HG03196 (cell line): Measurements from ENCODE around the gene TMED4.
A peak's percentile ranks its signal among the peaks of the same experiment; 100 is the strongest.
"Not testable (repeated sequence)": the region's sequence is repeated elsewhere in the genome, so short reads cannot be mapped to it uniquely, and the experiment has no call there.

Experiments
- ATAC-seq: cut with Tn5 transposase; IDR thresholded peaks from one replicate; pipeline ENCODE4 v1.9.1; 2021; ENCODE audit not compliant: unreplicated experiment

Gene TMED4

DNA sequence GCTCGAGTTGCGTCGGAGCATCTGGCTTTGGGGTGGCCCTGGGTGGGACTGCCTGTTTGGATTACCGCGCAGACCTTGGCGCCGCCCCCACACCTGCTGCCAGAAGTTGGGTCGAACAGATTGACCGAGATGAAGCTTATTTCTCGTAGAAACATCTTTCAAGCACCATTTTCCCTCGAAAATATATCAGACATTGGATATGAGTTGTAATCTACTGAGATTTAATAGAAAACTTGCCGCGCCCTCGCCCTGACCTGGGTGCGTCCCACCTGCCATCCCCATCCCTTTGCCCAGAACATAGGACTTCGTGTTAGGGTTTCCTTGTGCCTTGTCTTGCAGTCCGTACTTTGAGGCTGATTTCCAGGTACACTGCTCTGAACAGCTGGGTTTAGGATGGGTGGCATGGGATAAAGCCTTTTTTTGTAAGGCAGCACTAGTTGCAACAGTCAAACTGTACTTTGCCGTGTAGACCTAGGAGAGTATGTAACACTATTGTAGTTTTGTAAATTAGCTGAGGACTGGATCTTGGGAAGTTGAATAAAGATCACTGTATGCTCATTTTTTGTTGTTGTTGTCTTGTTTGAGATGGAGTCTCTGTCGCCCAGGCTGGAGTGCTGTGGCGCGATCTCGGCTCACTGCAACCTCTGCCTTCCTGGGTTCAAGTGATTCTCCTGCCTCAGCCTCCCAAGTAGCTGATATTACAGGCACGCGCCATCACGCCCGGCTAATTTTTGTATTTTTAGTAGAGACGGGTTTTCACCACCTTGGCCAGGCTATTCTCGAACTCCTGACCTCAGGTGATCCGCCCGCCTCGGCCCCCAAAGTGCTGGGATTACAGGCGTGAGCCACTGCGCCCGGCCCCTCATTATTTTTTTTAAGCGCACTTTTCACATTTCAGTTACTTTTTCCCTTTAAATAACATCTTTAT lies 25.4 kb upstream of the TMED4 start:
- no peak for ATAC-seq

DNA sequence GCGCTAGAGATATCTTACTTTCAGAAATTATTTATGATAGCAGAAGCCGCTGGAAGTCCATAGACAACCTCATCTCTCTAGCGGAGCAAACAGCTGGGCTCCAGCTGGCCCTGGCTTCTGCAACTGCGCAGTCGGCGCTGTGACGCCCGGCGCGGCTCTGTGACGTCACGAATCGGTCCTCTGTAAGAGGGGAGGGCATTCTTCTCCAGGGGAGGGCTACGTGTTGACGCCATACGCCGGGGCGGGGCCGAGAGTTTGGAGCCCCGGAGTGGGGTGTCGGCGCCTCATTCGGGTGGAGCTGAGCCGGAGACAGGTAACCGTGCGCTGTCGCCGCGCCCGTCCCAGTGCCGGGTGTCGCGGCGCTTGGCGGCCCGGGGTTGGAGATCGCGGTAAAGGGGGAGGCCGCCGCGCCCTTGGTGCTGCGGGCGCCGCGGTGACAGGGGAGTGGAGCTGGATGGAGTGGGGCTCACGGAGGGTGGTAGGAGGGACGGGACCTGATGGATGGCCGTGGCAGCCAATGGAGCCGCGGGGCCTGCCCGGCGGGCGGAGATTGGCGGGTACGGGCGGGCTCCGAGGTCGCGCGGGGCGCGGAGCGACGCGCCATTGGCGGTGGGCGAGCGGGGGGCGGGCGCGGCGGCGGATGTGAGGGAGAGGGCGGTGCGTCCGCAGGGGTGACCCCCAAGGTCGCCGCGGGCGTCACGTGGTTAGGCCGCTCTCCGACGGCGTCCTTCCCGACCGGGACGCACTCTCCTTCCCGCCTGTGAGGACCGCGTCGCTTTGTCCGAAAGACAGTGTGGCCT lies 24.5 kb upstream of the TMED4 start, which contains the start of gene OGDH:
Gene OGDH, plus strand, starts transcription at position 287 of the 800 bp plus-strand sequence. CDS start 17,717 bp downstream, outside the sequence.
- ATAC-seq, result peak; percentile 94

DNA sequence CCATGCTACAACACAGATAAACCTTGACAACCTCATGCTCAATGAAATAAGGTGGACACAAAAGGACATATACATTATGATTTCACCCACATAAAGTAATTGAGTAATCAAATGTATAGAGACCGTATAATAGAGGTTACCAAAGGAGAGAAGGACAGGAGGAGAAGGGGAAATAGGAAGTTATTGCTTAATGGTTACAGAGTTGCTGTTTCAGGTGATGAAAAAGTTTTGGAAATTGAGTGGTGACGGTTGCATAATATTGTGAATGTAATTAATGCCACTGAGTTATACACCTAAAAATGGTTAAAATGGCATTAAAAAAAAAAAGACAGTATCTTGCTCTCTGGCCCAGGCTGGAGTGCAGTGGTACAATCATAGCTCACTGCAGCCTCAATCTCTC lies 22.9 kb upstream of the TMED4 start:
- ATAC-seq, result no peak

DNA sequence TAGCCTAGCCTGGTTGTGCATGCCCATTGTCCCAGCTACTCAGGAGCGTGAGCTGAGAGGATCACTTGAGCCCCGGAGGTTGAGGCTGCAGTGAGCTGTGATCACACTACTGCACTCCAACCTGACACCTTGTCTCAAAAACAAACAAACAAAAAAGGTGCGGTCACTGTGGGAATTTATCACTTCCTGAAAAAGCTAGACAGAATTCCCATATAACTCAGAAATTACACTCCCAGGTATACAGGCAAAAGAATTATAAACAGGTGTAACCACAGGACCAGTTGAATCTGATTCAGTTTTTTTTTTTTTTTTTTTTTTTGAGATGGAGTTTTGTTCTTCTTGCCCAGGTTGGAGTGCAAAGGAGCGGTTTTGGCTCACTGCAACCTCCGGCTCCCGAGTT lies 21.2 kb upstream of the TMED4 start:
- no peak for ATAC-seq

- no peak for ATAC-seq
These were observed 20.5 kb upstream of the TMED4 start for GRCh38 chr7:44602576-44602910.

- ATAC-seq, result no peak
These were observed 17.2 kb upstream of the TMED4 start for GRCh38 chr7:44599222-44599621.

GRCh38 chr7:44597181-44597580 lies 15.2 kb upstream of the TMED4 start:
- not testable (repeated sequence) for ATAC-seq

DNA sequence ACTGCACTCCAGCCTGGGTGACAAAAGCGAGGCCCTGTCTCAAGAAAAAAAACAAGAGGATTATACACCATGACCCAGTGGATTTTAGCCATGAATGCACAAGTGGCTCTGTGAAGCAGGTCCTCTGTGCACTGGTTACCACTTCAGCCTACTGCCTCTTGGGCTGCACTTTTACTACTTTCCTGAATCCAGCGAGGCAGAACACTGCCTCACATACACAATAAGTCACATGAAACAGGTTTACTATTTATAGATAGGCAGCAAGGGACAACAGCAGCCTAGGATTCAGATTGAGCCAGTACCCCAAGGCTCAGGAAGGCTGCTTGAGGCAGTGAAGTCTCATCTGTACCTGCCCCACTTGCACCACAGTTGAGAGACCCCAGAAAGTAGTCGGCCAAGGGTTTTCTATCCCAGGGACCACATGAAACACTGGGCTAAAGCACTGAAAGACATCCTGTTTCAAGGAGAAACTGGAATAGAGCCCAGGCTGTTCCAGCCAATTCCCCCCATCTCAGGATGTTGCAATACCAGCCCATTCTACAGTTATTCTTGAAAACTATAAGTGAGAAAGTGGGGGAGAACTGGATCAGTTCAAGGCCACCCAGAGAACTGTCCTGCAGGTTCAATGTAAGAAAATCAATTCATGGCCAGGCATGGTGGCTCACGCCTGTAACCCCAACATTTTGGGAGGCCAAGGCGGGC lies 14.1 kb upstream of the TMED4 start:
- ATAC-seq, result no peak

- ATAC-seq, result no peak
These were observed 8.9 kb upstream of the TMED4 start for GRCh38 chr7:44590910-44591309.

DNA sequence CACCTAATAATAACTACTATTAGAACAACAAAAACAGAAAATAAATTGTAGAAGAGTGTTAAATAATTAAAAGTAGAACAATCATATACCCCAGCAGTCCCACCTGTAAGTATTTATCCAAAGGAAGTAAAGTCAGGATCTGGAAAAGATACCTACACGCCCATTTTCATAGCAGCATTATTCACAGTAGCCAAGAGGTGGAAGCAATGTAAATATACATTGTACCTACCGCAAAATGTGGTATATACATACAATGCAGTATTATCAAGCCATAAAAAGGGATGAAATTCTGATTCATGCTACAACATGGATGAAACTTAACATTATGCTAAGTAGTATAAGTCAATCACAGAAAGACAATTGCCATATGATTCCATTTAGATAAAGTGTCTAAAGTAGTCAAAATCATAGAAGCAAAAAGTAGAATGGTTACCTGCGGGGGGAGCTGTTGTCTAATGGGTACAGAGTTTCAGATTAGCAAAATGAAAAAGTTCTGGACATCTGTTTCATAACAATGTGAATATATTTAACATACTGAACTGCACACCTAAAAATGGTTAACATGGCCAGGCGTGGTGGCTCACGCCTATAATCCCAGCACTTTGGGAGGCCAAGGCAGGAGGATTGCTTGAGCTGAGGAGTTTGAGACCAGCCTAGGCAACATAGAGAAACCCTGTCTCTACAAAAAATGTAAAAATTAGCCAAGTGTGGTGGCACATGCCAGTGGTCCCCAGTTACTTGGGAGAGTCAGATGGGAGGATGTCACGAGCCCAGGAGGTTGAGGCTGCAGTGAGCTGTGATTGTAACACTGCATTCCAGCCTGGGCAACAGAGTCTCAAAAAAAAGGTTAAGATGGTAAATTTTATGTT lies 6.0 kb upstream of the TMED4 start:
- peak; percentile 50 for ATAC-seq

GRCh38 chr7:44583146-44583865 lies 1.3 kb upstream of the TMED4 start:
- no peak for ATAC-seq

GRCh38 chr7:44580945-44581878 lies 819 bp downstream of the TMED4 start:
- peak; percentile 26 for ATAC-seq

DNA sequence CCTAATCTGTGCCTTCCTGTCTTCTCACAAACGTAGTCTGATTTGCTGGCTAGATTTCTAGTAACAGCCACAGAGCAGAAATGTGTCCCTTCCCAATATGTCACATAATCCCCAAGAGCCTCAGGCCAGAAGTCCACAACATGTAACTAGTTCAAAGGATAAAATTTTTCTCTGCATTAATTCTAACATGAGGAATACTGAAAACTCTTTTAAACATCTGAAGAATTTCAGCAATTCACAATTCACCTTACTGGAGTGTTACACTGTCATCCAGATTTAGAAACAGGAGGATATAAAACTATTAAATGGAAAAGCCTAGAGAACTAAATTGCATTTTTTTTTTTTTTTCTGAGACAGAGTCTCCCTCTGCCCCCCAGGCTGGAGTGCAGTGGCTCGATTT lies 5.8 kb downstream of the TMED4 start:
- no peak for ATAC-seq

DNA sequence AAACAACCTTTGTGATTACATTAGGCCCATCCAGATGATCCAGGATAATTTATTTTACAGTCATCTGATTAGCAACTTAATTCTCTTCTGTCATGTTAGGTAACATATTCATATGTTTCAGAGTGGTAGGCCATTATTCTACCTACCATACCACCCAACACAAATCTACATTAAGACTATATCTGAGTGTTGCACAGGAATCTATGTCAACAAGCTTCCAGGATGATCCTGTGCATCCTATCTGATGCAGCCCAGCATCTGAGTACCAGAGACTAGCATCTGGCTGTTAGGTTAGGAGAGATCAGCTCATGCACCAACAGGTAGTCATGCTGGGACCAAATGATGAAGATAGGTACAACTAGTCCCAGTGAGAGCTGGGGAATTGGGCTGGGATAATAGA lies 7.0 kb downstream of the TMED4 start:
- ATAC-seq, result no peak

GRCh38 chr7:44574287-44574872 lies 7.7 kb downstream of the TMED4 start:
- ATAC-seq, result no peak

DNA sequence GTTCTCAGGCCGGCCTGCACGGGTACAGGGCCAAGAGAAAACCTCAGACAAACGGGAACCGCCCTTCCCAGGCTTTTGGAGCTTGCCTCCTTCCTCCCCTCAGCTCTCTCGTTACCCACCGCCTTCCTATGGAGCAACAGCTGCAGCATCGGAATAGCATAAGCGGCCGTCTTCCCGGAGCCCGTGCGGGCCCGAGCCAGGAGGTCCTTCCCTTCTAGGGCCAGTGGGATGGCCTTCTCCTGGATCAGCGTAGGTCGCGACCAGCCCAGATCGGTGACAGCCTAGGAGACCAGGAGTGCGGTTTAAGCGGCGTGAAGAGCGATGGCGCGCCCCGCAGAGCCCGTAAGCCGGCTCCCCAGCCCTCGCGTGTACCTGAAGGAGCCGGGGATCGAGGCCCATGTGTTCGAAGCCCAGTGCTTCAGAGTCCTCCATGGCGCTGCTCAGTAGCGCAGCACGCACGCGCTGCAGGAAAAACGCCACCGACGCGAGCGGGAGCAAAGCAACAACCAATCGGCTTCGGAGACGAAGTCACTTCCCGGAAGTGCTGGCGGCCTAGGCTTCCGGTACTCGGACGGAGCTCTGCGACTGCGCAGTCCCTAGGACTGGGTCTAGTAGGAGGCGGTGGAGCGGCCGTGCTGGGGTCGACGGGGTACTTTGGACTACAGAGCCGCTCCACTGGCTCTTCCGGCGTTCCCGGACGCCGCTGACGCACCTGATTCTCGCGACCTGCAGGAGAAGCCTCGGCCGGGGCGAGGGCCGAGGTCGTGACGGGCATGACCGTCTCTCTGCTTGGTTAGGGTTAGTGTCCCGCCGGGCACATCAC lies 8.4 kb downstream of the TMED4 start, which contains the start of gene DDX56:
Gene DDX56, minus strand, starts transcription at position 445 of the 823 bp plus-strand sequence. Its CDS starts 13 bp downstream, at position 432.
- peak; percentile 92 for ATAC-seq

GRCh38 chr7:44572771-44573170 lies 9.3 kb downstream of the TMED4 start:
- no peak for ATAC-seq
